Measurements from ENCODE around the gene RNF186. TPM values are rescaled to one million over a fixed set of nuclear protein-coding genes. Genes with fewer than 3 reads are reported as not detected.

Gene RNF186
- total RNA-seq, 1 donor from 2014 or later: not detected

DNA sequence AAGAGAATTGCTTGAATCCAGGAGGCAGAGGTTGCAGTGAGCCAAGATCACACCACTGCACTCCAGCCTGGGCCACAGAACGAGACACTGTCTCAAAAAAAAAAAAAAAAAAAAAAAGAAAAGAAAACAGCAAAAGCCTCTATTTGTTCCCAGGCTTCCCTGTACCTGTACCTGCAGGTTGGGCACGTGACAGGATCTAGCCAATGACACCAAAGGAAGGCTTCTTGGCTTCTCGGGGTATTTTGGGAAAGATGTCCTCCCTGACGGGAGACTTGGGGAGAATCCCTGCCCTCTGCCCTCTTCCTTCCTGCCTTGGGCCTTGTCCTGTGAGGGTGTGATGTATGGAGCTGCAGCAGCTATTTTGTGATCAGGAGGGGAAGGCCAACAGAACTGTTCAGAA is 38.1 kb downstream of the RNF186 start:
- peaks cover under 1% of the 10 kb centered on the region for H3K27me3 Mint-ChIP-seq (ENCODE audit: unreplicated experiment)

DNA sequence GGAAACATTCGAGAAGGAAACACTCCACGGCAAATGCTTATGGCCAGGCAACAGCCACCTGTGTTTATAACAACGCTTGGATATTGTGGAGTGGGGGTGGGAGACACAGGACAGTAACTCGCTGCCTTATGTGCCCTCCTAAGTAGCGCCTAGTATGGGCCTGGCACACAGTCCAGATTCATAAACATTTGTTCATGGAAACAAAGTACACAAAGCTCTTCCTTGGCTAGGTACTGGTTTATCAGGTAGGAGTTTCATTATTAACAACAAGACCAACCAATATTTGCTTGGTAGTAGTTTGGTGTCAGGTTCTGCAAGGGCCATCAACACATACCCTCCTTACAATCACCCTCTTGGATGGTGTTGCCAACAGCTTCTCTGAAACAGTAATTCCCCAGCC is 38.8 kb downstream of the RNF186 start:
- Mint-ChIP-seq H3K27ac (ENCODE audit: unreplicated experiment) (no peak overlapping the region), H3K4me1 (ENCODE audit: unreplicated experiment) (no peaks in the 10 kb centered on the region), H3K36me3 (ENCODE audit: low read depth, unreplicated experiment) (peaks cover 5% of the 10 kb centered on the region), H3K4me3 (ENCODE audit: unreplicated experiment) (no peak overlapping the region), H3K9me3 (ENCODE audit: unreplicated experiment) (no peaks in the 10 kb centered on the region), H3K27me3 (ENCODE audit: unreplicated experiment) (no peaks in the 10 kb centered on the region)
- TF ChIP-seq, protein P1, sequence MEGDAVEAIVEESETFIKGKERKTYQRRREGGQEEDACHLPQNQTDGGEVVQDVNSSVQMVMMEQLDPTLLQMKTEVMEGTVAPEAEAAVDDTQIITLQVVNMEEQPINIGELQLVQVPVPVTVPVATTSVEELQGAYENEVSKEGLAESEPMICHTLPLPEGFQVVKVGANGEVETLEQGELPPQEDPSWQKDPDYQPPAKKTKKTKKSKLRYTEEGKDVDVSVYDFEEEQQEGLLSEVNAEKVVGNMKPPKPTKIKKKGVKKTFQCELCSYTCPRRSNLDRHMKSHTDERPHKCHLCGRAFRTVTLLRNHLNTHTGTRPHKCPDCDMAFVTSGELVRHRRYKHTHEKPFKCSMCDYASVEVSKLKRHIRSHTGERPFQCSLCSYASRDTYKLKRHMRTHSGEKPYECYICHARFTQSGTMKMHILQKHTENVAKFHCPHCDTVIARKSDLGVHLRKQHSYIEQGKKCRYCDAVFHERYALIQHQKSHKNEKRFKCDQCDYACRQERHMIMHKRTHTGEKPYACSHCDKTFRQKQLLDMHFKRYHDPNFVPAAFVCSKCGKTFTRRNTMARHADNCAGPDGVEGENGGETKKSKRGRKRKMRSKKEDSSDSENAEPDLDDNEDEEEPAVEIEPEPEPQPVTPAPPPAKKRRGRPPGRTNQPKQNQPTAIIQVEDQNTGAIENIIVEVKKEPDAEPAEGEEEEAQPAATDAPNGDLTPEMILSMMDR (IDR thresholded peaks at IDR 0.05; ENCODE audit: unreplicated experiment): no peak
- no peak for DNase-seq (ENCODE audit: low spot score)

More for the DNA sequence above, 38.1 kb downstream of the RNF186 start:
- TF ChIP-seq, protein P1 (IDR thresholded peaks at IDR 0.05; ENCODE audit: unreplicated experiment): no peak
- H3K36me3 Mint-ChIP-seq (ENCODE audit: low read depth, unreplicated experiment): peaks cover 5% of the 10 kb centered on the region
- H3K4me1 Mint-ChIP-seq (ENCODE audit: unreplicated experiment): peaks cover under 1% of the 10 kb centered on the region
- no peaks in the 10 kb centered on the region for H3K9me3 Mint-ChIP-seq (ENCODE audit: unreplicated experiment)
- H3K4me3 Mint-ChIP-seq (ENCODE audit: unreplicated experiment): no peak overlapping the region
- DNase-seq (ENCODE audit: low spot score): no peak
- no peak overlapping the region for H3K27ac Mint-ChIP-seq (ENCODE audit: unreplicated experiment)

DNA sequence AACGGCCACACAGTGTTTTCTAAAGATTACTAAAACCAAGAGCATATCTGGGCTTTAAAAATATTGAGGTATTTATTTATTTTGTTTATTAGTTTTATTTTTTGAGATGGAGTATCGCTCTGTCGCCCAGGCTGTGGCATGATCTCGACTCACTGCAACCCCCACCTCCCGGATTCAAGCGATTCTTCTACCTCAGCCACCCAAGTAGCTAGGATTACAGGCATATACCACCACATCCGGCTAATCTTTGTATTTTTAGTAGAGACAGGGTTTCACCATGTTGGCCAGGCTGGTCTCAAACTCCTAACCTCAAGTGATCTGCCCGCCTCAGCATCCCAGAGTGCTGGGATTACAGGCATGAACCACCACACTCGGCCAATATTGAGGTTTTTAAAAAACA is 39.3 kb downstream of the RNF186 start:
- H3K27me3 Mint-ChIP-seq (ENCODE audit: unreplicated experiment): no peaks in the 10 kb centered on the region
- no peak for DNase-seq (ENCODE audit: low spot score)
- no peaks in the 10 kb centered on the region for H3K9me3 Mint-ChIP-seq (ENCODE audit: unreplicated experiment)
- H3K4me1 Mint-ChIP-seq (ENCODE audit: unreplicated experiment): no peaks in the 10 kb centered on the region
- no peak overlapping the region for H3K27ac Mint-ChIP-seq (ENCODE audit: unreplicated experiment)
- H3K36me3 Mint-ChIP-seq (ENCODE audit: low read depth, unreplicated experiment): peaks cover 5% of the 10 kb centered on the region
- H3K4me3 Mint-ChIP-seq (ENCODE audit: unreplicated experiment): no peak overlapping the region
- TF ChIP-seq, protein P1 (IDR thresholded peaks at IDR 0.05; ENCODE audit: unreplicated experiment): no peak

DNA sequence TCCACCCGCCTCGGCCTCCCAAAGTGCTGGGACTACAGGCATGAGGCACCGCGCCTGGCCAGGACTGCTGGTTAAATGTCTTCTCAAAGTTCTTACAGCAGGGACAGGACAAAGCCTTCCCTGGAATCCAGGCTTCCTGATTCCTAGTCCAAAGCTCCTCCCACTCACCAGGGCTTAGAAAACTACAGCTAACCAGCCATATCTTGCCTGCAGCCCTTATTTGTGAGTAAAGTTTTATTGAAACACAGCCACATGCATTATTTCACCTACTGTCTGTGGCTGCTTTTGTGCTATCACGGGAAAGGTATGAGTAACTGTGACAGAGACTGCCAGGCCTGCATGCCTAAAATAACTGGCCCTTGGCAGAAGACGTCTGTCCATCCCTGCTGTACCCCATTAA is 39.8 kb downstream of the RNF186 start:
- no peaks in the 10 kb centered on the region for H3K9me3 Mint-ChIP-seq (ENCODE audit: unreplicated experiment)
- H3K27ac Mint-ChIP-seq (ENCODE audit: unreplicated experiment): no peak overlapping the region
- DNase-seq (ENCODE audit: low spot score): no peak
- TF ChIP-seq, protein P1 (IDR thresholded peaks at IDR 0.05; ENCODE audit: unreplicated experiment): no peak
- H3K4me3 Mint-ChIP-seq (ENCODE audit: unreplicated experiment): no peak overlapping the region
- H3K27me3 Mint-ChIP-seq (ENCODE audit: unreplicated experiment): no peaks in the 10 kb centered on the region
- H3K4me1 Mint-ChIP-seq (ENCODE audit: unreplicated experiment): no peaks in the 10 kb centered on the region
- peaks cover 5% of the 10 kb centered on the region for H3K36me3 Mint-ChIP-seq (ENCODE audit: low read depth, unreplicated experiment)

DNA sequence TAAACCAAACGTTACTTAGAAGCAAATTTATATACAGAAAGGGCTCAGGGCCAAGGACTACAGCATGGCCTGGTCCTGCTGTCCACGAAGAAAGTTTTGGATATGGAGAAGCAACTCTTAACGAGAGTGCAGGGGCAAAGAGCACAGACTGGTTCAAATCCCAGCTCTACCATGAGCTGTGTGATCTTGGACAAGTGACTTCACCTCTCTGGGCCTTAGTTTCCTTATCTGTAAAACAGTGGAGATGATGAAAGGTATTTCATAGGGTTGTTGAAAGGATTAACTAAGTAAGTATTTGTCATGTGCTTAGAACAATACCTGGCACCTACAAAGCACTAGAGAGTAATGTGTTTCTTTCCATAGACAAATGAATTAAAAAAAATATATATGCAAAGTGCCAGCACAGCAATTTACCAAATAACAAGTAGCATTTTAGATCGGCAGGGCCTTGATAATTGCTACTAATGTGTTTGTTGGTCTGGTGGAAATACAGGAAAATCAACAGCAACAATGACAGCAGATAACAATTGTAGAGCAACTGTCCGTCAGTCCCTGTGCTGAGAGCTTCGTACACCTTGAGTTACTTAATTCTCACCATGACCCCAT is 40.8 kb downstream of the RNF186 start:
- DNase-seq (ENCODE audit: low spot score): no peak
- Mint-ChIP-seq H3K4me3 (ENCODE audit: unreplicated experiment) (no peak overlapping the region), H3K4me1 (ENCODE audit: unreplicated experiment) (no peaks in the 10 kb centered on the region), H3K27me3 (ENCODE audit: unreplicated experiment) (peaks cover 2% of the 10 kb centered on the region), H3K27ac (ENCODE audit: unreplicated experiment) (no peak overlapping the region), H3K36me3 (ENCODE audit: low read depth, unreplicated experiment) (peaks cover 5% of the 10 kb centered on the region), H3K9me3 (ENCODE audit: unreplicated experiment) (no peaks in the 10 kb centered on the region)
- TF ChIP-seq, protein P1 (IDR thresholded peaks at IDR 0.05; ENCODE audit: unreplicated experiment): no peak

Data from endothelial cell (in vitro differentiated cells).